Measurements from ENCODE around the gene MTERF4. TPM values are rescaled to one million over a fixed set of nuclear protein-coding genes. Genes with fewer than 3 reads are reported as not detected.

The MTERF4 gene
- total and polyA plus RNA-seq, 11 donors, result 16.4 to 29.1 (median 23.0) TPM

DNA sequence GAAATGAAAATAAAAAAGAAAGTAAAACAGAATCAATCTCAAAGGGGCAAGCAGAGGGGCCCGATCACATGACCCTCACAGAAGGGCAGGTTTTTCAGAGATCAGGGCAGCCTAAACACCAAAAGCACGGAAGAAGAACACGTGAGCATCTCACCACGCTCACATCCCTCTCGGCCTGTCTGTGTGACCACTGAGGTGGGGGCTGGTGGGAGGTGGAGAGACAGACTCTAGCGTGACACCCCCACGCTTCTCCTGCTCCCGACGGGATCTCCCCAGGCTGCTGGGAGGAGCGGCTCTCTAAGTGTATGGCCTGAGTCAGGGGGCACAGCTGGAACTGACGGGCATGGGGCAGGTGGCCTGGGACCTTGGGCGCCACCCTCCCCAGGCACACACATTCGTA, 23.5 kb upstream of the MTERF4 start:
- Histone ChIP-seq H3K4me1 (no peaks in the 10 kb centered on the region), H3K27ac (no peak overlapping the region), H3K9me3 (peaks cover 0 to 3% (median 0%) of the 10 kb centered on the region in 12 donors), H3K4me3 (no peak overlapping the region), H3K36me3 (peaks cover 0 to 3% (median 0%) of the 10 kb centered on the region in 9 donors), H3K27me3 (no peaks in the 10 kb centered on the region)
- 90 to 96% (median 93%) methylated on average over 13 of the region's 13 CpGs for WGBS, 4 donors
- ATAC-seq (no peak), DNase-seq (no peak)
- no peak for TF ChIP-seq POLR2A (IDR thresholded peaks at IDR 0.05)
- TF ChIP-seq, protein P1, sequence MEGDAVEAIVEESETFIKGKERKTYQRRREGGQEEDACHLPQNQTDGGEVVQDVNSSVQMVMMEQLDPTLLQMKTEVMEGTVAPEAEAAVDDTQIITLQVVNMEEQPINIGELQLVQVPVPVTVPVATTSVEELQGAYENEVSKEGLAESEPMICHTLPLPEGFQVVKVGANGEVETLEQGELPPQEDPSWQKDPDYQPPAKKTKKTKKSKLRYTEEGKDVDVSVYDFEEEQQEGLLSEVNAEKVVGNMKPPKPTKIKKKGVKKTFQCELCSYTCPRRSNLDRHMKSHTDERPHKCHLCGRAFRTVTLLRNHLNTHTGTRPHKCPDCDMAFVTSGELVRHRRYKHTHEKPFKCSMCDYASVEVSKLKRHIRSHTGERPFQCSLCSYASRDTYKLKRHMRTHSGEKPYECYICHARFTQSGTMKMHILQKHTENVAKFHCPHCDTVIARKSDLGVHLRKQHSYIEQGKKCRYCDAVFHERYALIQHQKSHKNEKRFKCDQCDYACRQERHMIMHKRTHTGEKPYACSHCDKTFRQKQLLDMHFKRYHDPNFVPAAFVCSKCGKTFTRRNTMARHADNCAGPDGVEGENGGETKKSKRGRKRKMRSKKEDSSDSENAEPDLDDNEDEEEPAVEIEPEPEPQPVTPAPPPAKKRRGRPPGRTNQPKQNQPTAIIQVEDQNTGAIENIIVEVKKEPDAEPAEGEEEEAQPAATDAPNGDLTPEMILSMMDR (IDR thresholded peaks at IDR 0.05), result no peak
- intact Hi-C loops (cut with DNase I), result no loop called here

DNA sequence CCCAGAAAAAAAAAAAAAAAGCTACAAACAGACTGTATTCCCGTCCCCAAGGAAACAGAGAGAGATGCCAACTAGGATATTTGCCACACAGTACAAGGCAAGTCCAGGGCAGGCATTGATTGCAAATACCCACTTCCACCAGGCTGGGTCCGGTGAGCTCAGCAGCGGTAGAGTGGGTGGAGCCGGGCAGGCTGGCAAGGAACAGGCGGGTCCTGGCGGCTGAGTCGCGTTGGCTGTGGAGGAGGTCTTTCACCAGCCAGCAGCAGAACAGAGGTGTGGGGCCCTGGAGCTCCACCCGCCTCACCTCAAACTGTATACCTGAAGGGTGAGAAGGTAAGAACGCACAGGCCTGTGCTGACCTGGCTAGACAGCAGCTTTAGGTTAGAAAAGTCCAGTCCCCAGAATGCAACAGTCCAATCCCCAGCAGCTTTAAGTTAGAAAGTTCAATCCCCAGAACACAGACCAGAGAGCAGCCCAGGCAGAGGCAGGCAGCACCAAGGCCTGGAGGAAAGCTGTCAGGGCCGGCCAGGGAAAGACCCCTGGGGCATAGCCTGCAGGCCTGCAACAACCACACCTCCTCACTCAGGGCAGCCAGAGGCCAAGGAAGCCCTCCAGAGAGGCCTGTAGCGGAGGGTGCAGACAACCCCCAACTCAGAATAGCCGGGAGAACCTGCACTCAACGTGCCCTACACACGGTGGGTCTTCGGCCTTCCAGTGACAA, 21.9 kb upstream of the MTERF4 start:
- Histone ChIP-seq H3K4me3 (no peak overlapping the region), H3K36me3 (peaks cover 0 to 3% (median 0%) of the 10 kb centered on the region in 9 donors), H3K4me1 (no peaks in the 10 kb centered on the region), H3K9me3 (peaks cover 0 to 5% (median 0%) of the 10 kb centered on the region in 12 donors), H3K27me3 (no peaks in the 10 kb centered on the region), H3K27ac (no peak overlapping the region)
- WGBS, 4 donors, result 89 to 94% (median 92%) methylated on average over 15 to 16 of the region's 16 CpGs
- ATAC-seq, result no peak
- DNase-seq, result no peak
- intact Hi-C loops (cut with DNase I), result no loop called here
- TF ChIP-seq POLR2A (IDR thresholded peaks at IDR 0.05), result no peak
- TF ChIP-seq, protein P1 (IDR thresholded peaks at IDR 0.05), result no peak

DNA sequence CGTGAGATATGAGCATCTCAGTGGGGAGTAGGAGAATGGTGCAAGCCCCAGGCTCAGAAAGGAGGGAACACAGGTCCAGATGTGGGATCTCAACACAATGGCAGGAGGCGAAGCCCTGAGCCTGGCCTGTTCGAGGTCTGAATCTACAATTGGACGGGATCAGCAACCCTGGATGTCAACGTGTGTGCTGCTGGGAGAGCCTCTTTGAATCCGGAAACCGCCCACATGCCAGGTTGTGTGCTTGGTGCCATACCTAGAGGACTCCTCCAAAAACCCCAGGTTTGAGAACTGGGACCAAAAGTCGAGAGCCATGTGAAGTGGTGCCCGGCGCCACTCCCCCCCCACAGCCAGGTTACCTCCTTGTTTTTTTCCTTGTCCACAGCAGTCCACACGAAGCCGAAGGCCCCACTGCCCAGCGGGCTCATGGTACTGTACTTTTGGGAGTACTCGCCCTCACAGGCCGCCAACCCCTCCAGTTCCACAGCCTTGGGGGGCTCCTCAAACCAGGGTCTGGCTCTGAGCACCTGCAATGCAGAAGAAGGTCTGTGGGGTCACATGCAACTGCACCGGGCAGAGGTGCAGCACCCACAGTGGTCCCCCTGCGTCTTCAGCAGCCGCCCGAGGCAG, 20.4 kb upstream of the MTERF4 start:
- intact Hi-C loops (cut with DNase I), result no loop called here
- Histone ChIP-seq H3K27me3 (no peaks in the 10 kb centered on the region), H3K4me3 (no peak overlapping the region), H3K9me3 (peaks cover 0 to 5% (median 0%) of the 10 kb centered on the region in 12 donors), H3K36me3 (peaks cover 0 to 3% (median 0%) of the 10 kb centered on the region in 9 donors), H3K27ac (no peak overlapping the region), H3K4me1 (no peaks in the 10 kb centered on the region)
- ATAC-seq, result no peak
- 87 to 96% (median 95%) methylated on average over 19 of the region's 19 CpGs for WGBS, 4 donors
- no peak for DNase-seq
- TF ChIP-seq POLR2A (IDR thresholded peaks at IDR 0.05), result no peak
- TF ChIP-seq, protein P1 (IDR thresholded peaks at IDR 0.05), result no peak

DNA sequence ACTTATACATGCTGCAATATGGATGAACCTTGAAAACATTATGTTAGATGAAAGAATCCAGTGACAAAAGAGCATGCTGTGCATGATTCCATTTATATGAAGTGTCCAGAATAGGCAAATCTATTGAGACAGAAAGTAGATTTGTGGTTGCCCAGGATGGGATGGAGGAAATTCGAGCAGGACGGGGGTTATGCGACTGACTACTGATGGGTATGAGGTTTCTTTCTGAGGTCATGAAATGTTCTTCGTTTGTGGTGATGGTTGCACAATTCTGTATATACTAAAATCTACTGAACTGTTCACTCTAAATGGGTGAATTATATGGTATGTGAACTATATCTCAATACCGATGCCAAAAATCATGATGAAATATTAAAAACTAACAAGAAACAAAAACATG, 18.9 kb upstream of the MTERF4 start:
- Histone ChIP-seq H3K36me3 (peaks cover 0 to 3% (median 0%) of the 10 kb centered on the region in 9 donors), H3K4me1 (no peaks in the 10 kb centered on the region), H3K27me3 (no peaks in the 10 kb centered on the region), H3K9me3 (peaks cover 0 to 5% (median 0%) of the 10 kb centered on the region in 12 donors), H3K4me3 (no peak overlapping the region), H3K27ac (no peak overlapping the region)
- WGBS, 4 donors, result 92 to 97% (median 95%) methylated on average over 5 of the region's 5 CpGs
- no peak for TF ChIP-seq POLR2A (IDR thresholded peaks at IDR 0.05)
- TF ChIP-seq, protein P1 (IDR thresholded peaks at IDR 0.05), result no peak
- intact Hi-C loops (cut with DNase I), result no loop called here
- DNase-seq (no peak), ATAC-seq (no peak)
